Renal cortex interstitium (tissue), 11 donors: Measurements from ENCODE around the gene PSME2. TPM values are rescaled to one million over a fixed set of nuclear protein-coding genes. Genes with fewer than 3 reads are reported as not detected.
A peak's percentile ranks its signal among the peaks of the same experiment; 100 is the strongest.
"Not testable (repeated sequence)": the region's sequence is repeated elsewhere in the genome, so short reads cannot be mapped to it uniquely, and the experiment has no call there.

Experiments used
- DNase-seq, 11 donors: peaks; one replicate each; pipeline ENCODE4 v3.0.0-alpha.2; 2013; ENCODE audit warnings: low read depth in 9 of 11, low spot score in 4 of 11; ENCODE audit errors: extremely low read depth in 1 of 11
- polyA plus RNA-seq, 3 donors: library from polyadenylated mRNA; unstranded; fragments of 120-200 nt; gene quantifications; one replicate each; pipeline ENCODE4 v1.2.1, GENCODE V29; 2013; ENCODE audit not compliant: insufficient read length in 3 of 3

PSME2 gene
- polyA plus RNA-seq, 3 donors, result 150 to 170 (median 152) TPM

GRCh38 chr14:24106672-24107271, 39.6 kb downstream of the PSME2 start:
- no peak for DNase-seq

DNA sequence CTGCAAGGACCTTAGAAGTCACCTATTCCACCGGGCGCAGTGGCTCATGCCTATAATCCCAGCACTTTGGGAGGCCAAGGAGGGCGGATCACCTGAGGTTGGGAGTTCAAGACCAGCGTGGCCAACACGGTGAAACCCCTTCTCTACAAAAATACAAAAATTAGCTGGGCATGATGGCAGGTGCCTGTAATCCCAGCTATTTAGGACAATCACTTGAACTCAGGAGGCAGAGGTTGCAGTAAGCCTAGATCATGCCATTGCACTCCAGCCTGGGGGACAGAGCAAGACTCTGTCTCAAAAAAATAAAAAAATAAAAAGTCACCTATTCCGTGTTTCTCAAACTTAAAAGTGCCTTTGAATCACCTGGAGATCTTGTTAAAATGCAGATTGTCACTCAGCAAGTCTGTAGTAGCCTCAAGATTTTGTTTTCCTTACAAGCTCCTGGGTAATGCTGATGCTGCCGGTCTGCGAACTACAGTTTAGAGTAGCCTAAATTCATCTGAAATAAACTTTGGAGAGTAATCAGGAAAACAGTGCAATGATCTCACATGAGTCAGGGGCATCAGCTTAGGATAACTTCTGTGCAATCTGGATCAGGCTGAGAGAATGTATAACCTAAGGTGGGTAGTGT, 40.7 kb downstream of the PSME2 start:
- DNase-seq, result not testable (repeated sequence)

GRCh38 chr14:24103451-24103850, 43.0 kb downstream of the PSME2 start:
- DNase-seq, result no peak

DNA sequence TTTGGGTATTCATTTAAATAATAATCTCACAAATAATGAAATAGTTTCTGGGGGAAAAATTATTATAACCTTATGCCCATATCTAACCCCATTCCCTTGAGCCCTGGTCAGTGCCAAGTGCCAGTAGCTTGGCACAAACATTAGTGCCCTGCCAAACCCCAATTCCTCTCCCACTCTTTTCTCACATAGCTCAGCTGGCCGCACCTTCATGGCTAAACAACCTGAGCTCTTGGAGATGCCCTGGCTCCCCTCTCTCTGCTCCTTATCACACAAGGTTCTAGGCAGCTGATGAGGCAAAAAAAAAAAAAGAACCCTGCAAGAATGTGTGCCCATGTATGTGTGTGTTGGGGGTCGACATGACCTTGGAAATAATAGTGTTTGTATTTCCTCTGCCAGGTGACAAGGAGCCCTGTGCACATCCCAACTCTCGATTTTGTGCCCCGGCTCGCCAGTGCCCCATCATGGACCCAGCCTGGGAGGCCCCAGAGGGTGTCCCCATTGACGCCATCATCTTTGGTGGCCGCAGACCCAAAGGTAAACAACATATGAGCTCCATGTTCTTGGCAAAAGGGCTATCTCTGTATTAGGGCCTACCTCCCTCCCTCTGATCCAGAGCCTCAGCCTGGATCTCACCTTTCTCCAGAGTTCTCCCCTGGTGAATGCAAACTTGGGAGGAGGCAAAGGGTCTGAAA, 43.9 kb downstream of the PSME2 start:
- no peak for DNase-seq

DNA sequence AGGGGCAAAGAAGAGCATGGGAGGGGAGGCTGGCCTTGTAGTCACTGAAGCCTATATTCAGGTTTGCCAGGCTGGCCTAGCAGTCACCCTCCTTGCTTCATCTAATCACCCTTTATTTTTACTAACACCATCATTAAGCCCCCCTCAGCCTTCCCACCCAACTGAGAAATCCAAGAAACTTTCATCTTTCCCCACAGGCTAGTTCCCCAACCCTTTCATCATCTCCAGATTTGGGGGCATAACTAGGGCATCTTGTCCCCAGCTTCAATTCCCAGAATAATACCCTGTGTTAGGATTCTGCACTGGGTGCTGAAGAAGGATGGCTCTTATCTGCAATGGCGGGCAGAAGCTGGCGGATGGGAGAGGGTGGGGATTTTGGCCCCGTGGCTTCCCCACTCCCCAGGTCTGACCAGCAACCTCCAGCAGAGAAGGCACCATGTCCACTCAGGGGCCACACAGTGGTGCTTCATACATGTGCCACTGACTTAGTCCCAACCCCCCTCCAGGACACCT, 45.4 kb downstream of the PSME2 start:
- no peak for DNase-seq

GRCh38 chr14:24100197-24100981, 46.0 kb downstream of the PSME2 start:
- DNase-seq, result no peak

DNA sequence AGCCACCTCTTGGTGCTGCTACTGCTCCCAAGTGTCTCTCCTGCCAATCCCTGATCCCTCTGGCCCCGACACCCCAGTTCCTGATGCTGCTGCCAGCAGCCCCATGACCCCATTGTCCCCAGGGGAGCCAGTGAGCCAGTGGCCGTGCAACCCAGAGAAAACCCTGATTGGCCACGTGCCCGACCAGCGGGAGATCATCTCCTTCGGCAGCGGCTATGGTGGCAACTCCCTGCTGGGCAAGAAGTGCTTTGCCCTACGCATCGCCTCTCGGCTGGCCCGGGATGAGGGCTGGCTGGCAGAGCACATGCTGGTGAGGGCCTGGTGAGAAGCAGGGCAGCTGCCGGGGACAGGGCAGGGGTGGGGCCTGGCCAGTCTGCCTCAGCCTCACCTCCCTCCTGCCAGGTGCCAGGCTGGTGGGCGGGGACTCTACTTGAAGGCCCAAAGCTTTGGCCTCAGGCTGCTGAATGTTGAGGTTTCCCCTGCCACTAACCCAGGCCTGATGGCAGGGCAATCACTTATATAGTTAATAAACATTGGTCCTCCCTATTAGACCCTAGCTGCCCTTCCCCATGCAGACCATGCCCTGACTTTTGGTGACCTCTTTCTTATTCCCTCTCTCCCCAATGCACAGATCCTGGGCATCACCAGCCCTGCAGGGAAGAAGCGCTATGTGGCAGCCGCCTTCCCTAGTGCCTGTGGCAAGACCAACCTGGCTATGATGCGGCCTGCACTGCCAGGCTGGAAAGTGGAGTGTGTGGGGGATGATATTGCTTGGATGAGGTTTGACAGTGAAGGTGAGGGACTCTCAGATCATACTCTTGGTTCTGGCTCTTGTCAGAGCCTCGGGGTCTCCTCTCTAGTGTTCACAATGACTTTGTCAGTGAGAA, 47.2 kb downstream of the PSME2 start:
- no peak for DNase-seq

DNA sequence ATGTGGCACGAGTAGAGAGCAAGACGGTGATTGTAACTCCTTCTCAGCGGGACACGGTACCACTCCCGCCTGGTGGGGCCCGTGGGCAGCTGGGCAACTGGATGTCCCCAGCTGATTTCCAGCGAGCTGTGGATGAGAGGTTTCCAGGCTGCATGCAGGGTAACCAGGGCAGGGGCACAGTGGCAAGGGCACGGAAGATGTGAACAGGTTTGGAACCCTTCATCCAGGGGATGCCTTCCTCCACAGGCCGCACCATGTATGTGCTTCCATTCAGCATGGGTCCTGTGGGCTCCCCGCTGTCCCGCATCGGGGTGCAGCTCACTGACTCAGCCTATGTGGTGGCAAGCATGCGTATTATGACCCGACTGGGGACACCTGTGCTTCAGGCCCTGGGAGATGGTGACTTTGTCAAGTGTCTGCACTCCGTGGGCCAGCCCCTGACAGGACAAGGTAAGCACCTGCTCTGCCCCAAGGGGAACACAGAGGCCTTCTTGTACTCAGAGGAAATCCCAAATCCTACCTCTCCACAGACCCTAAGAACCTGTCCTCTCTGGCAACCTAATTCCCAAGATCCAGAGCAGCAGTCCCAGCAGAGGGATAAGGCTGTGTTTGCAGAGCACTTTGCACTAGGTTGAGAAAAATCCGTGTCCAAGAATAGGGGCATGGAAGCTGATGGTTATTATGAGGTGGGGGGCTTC, 48.0 kb downstream of the PSME2 start:
- no peak for DNase-seq

- DNase-seq, result no peak
Observed at GRCh38 chr14:24096545-24097181, 49.7 kb downstream of the PSME2 start.

- peak in 3 of 11 donors; percentile 27 to 64 (median 44) for DNase-seq
Observed at GRCh38 chr14:24095271-24096068, 50.9 kb downstream of the PSME2 start.

DNA sequence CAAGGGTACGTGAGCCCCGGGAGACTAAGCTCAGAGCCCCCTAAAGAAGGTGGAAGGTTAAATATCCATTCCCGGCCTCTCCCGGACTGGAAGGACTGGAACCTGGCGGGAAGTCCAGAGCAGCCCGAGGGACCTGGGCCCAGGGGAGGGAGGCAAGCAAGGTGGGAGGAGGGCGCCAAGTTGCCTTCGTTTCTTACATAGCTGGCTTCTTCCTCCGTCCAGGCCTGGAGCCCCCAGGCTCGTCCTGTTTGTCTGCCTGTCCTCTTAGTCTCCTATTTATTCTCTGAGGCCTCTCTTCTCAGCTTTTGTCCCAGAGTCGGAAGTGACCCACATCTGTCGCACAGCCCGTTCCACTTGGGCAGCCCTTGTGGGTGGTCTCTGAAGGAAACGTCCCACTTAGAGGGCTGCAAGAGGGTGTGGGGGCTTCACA, 51.6 kb downstream of the PSME2 start:
- no peak for DNase-seq

DNA sequence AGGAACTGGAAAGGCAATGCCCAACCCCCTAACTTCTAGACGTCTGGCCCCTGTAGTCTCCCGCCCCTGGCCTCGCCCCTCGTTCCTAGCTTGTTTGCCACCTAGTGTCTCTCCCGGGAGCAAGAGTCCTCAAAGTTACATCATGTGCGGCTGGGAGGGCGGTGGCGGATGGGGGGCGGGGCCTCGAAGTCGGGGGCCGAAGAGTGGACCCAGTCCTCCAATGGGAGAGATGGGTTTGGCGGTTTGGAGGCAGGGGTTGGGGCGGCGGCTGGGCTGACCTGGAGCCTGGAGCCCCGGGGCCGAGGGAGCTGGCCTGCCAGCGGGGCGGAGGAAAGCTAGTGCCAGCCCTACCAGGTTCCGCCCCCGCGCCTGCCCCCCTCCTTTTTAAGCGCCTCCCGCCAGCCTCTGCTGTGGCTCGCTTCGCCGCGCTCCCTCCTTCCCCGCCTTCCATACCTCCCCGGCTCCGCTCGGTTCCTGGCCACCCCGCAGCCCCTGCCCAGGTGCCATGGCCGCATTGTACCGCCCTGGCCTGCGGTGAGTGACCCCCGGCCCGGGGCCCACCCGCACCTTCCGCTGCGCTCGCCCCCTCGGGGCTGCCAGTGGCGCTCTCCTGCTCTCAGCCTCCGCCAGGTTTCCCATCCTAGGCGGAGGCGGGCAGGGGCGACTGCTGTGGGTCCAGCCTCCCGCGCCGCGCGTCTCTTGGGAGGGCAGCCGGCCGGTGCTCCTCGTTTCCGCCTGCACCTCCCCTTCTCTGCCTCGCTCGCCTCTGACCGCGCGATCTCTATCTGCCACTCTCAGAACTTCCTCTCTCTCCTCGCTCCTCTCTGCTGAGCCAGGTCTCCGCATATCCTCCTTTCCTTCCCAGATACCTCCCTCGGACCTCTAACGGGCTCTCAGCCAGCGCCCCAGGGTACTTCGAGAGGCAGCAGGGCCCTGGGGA, 52.2 kb downstream of the PSME2 start, which contains the start of gene PCK2:
PCK2 (plus strand) TSS at position 411 of the 940 bp plus-strand sequence; CDS start at position 506, 95 bp downstream.
- peak in 9 of 11 donors; percentile 47 to 80 (median 67) for DNase-seq
